Panc1 (cell line): ENCODE results near the gene AGRP. TPM values are rescaled to one million over a fixed set of nuclear protein-coding genes. Genes with fewer than 3 reads are reported as not detected.

Source experiments
- ATAC-seq: fragments of 200-7000 bp; cut with Tn5 transposase; 2 replicates; pipeline ENCODE4 v1.9.1; 2020; ENCODE audit warnings: mild to moderate bottlenecking, moderate library complexity
- Bru-seq: library from RNA; stranded (reverse); fragments of 400-500 nt; gene quantifications from one replicate; lab custom pipeline; 2021; lab: Mats Ljungman, UMichigan
- BruChase-seq, 2 experiments: library from RNA; stranded (reverse); fragments of 400-500 nt; gene quantifications; one replicate each; lab custom pipeline; 2021; lab: Mats Ljungman, UMichigan
- BruUV-seq: library from RNA; stranded (reverse); fragments of 400-500 nt; replicated peaks from 2 replicates; lab custom pipeline; 2021; lab: Mats Ljungman, UMichigan
- CTCF ChIA-PET: fragments of 300-600 bp; sonication (Branson Sonifier 250); formaldehyde crosslinking; loops from one replicate; lab custom pipeline; 2022; ENCODE audit warnings: antibody characterized with exemption; lab: Charles Lee
- POLR2A ChIA-PET: fragments of 300-600 bp; sonication (Branson Sonifier 250); formaldehyde crosslinking; loops from one replicate; lab custom pipeline; 2022; ENCODE audit warnings: antibody characterized with exemption; lab: Charles Lee
- DNase-seq: peaks from one replicate; pipeline ENCODE4 v3.0.0-alpha.2; 2010; ENCODE audit warnings: low read depth, low spot score
- H3K27ac ChIP-seq: 2 replicates; pipeline ENCODE4 v1.5.1; 2011; ENCODE audit warnings: mild to moderate bottlenecking, low read length, inconsistent platforms
- H3K27me3 ChIP-seq: fragments of 200-500 bp; sonication (Bioruptor generic); 2 replicates; pipeline ENCODE4 v1.6.0; 2014; ENCODE audit warnings: low read length, inconsistent platforms; ENCODE audit not compliant: control insufficient read depth, insufficient read depth
- H3K36me3 ChIP-seq: fragments of 200-500 bp; sonication (Bioruptor generic); 2 replicates; pipeline ENCODE4 v1.5.1; 2014; ENCODE audit warnings: inconsistent platforms, mild to moderate bottlenecking, low read length, moderate library complexity; ENCODE audit not compliant: control insufficient read depth, insufficient read depth
- H3K4me1 ChIP-seq: 2 replicates; pipeline ENCODE4 v1.5.1; 2011; ENCODE audit warnings: inconsistent platforms, mild to moderate bottlenecking, low read length, moderate library complexity; ENCODE audit not compliant: control insufficient read depth, insufficient read depth
- H3K4me3 ChIP-seq, 2 experiments: 2 replicates each; pipeline ENCODE4 v1.5.1; 2011 to 2012; ENCODE audit warnings: low read depth in 2 of 2, low read length in 2 of 2, mild to moderate bottlenecking in 2 of 2, inconsistent platforms in 1 of 2, moderate library complexity in 1 of 2
- H3K9me3 ChIP-seq: fragments of 200-500 bp; sonication (Bioruptor generic); 2 replicates; pipeline ENCODE4 v1.5.1; 2014; ENCODE audit warnings: low read depth, mild to moderate bottlenecking, inconsistent platforms, low read length, moderate library complexity; ENCODE audit not compliant: control insufficient read depth, insufficient read depth
- POLR2AphosphoS5 ChIP-seq: IDR thresholded peaks from 2 replicates; pipeline ENCODE4 v1.6.1; 2012; ENCODE audit warnings: mild to moderate bottlenecking, low read depth, low read length, moderate library complexity
- SIN3A ChIP-seq: IDR thresholded peaks from 2 replicates; pipeline ENCODE4 v1.6.1; 2012; ENCODE audit warnings: low read depth, mild to moderate bottlenecking, low read length, moderate library complexity, borderline replicate concordance; ENCODE audit not compliant: insufficient read depth
- TCF7L2 ChIP-seq: IDR thresholded peaks from 2 replicates; pipeline ENCODE4 v1.6.1; 2011; ENCODE audit warnings: mild to moderate bottlenecking, low read depth, low read length, inconsistent platforms
- in situ Hi-C: cut with HindIII; loops from 2 replicates; pipeline ENCODE4 v1.10.0; 2016; ENCODE audit warnings: low sequenced_read_pairs, low pct_unique_long_range_greater_than_20kb
- intact Hi-C: fragments of 100-400 bp; cut with micrococcal nuclease; formaldehyde crosslinking; loops from one replicate; pipeline ENCODE4 v1.10.0; 2022; ENCODE audit not compliant: unreplicated experiment
- long read RNA-seq: library from polyadenylated mRNA; unstranded; transcript quantifications from one replicate; pipeline ENCODE4 v2.0.0, GENCODE V29; 2021; ENCODE audit not compliant: unreplicated experiment
- polyA plus RNA-seq: library from polyadenylated mRNA; unstranded; fragments of >200 nt; gene quantifications from one replicate; pipeline ENCODE4 v1.2.1, GENCODE V29; 2012; ENCODE audit warnings: missing spikeins; ENCODE audit not compliant: insufficient read length
- total RNA-seq: library from RNA; stranded (reverse); gene quantifications from one replicate; pipeline ENCODE4 v1.2.1, GENCODE V29; 2021; ENCODE audit not compliant: unreplicated experiment
- TF ChIP-seq, protein P1 (sequence below): fragments of 450-650 bp; IDR thresholded peaks from 2 replicates; pipeline ENCODE4 v1.5.1; 2017; ENCODE audit warnings: mild to moderate bottlenecking
- TF ChIP-seq, protein P2 (sequence below), 2 experiments: IDR thresholded peaks; 2 replicates each; pipeline ENCODE4 v1.6.1; 2011 to 2012; ENCODE audit warnings: low read depth in 2 of 2, control low read depth in 1 of 2, low read length in 1 of 2, mild to moderate bottlenecking in 1 of 2, moderate library complexity in 1 of 2; ENCODE audit not compliant: insufficient read depth in 1 of 2

The AGRP gene, protein sequence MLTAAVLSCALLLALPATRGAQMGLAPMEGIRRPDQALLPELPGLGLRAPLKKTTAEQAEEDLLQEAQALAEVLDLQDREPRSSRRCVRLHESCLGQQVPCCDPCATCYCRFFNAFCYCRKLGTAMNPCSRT
- not detected for total RNA-seq
- not detected for polyA plus RNA-seq
- not detected for Bru-seq, nascent RNA
- not detected for BruChase-seq, experiment 1, labeled RNA remaining after a 2-hour chase
- BruChase-seq, experiment 2, labeled RNA remaining after a 6-hour chase = not detected
- long read RNA-seq = 0 reads

DNA sequence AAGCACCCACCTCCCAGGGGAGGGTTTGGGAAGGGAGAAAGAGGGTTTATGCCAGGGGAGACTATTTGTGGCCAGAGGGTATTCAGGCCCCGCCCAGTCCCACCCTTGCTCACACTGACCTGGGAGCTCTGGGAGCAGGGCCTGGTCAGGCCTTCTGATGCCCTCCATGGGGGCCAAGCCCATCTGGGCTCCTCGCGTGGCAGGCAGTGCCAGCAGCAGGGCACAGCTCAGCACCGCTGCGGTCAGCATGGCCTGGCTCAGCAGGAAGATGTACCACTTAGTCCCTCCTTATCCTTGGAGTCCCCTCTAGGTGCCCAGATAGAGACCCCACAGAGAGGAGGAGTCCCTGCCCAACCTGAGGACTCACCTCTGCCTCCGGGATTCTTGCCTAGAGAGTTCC is at the start of gene AGRP:
Gene AGRP, minus strand, starts transcription at position 398 of the 400 bp plus-strand sequence. Its CDS starts 149 bp downstream, at position 249.
- no peaks in the 10 kb centered on the region for H3K27me3 ChIP-seq
- no TSS peak for BruUV-seq
- intact Hi-C loops (no loop called here), in situ Hi-C loops (no loop called here)
- H3K36me3 ChIP-seq = no peaks in the 10 kb centered on the region; the same call in 1 of the 2 replicates
- no peak within 1 kb of the TSS for H3K4me3 ChIP-seq
- CTCF ChIA-PET = no interaction called here
- peaks cover 5% of the 10 kb centered on the region; the same call in 1 of the 2 replicates for H3K4me1 ChIP-seq
- no peak within 1 kb of the TSS for H3K27ac ChIP-seq
- no peak for DNase-seq
- TF ChIP-seq SIN3A (no peak), TCF7L2 (no peak), POLR2AphosphoS5 (no peak)
- TF ChIP-seq, protein P1, sequence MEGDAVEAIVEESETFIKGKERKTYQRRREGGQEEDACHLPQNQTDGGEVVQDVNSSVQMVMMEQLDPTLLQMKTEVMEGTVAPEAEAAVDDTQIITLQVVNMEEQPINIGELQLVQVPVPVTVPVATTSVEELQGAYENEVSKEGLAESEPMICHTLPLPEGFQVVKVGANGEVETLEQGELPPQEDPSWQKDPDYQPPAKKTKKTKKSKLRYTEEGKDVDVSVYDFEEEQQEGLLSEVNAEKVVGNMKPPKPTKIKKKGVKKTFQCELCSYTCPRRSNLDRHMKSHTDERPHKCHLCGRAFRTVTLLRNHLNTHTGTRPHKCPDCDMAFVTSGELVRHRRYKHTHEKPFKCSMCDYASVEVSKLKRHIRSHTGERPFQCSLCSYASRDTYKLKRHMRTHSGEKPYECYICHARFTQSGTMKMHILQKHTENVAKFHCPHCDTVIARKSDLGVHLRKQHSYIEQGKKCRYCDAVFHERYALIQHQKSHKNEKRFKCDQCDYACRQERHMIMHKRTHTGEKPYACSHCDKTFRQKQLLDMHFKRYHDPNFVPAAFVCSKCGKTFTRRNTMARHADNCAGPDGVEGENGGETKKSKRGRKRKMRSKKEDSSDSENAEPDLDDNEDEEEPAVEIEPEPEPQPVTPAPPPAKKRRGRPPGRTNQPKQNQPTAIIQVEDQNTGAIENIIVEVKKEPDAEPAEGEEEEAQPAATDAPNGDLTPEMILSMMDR = no peak
- TF ChIP-seq, protein P2, sequence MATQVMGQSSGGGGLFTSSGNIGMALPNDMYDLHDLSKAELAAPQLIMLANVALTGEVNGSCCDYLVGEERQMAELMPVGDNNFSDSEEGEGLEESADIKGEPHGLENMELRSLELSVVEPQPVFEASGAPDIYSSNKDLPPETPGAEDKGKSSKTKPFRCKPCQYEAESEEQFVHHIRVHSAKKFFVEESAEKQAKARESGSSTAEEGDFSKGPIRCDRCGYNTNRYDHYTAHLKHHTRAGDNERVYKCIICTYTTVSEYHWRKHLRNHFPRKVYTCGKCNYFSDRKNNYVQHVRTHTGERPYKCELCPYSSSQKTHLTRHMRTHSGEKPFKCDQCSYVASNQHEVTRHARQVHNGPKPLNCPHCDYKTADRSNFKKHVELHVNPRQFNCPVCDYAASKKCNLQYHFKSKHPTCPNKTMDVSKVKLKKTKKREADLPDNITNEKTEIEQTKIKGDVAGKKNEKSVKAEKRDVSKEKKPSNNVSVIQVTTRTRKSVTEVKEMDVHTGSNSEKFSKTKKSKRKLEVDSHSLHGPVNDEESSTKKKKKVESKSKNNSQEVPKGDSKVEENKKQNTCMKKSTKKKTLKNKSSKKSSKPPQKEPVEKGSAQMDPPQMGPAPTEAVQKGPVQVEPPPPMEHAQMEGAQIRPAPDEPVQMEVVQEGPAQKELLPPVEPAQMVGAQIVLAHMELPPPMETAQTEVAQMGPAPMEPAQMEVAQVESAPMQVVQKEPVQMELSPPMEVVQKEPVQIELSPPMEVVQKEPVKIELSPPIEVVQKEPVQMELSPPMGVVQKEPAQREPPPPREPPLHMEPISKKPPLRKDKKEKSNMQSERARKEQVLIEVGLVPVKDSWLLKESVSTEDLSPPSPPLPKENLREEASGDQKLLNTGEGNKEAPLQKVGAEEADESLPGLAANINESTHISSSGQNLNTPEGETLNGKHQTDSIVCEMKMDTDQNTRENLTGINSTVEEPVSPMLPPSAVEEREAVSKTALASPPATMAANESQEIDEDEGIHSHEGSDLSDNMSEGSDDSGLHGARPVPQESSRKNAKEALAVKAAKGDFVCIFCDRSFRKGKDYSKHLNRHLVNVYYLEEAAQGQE (IDR thresholded peaks at IDR 0.05; ENCODE audit: insufficient read depth in 1 of 2, low read depth in 2 of 2, low read length in 1 of 2) = no peak
- no peak for ATAC-seq
- H3K9me3 ChIP-seq = no peaks in the 10 kb centered on the region
- POLR2A ChIA-PET = no interaction called here

DNA sequence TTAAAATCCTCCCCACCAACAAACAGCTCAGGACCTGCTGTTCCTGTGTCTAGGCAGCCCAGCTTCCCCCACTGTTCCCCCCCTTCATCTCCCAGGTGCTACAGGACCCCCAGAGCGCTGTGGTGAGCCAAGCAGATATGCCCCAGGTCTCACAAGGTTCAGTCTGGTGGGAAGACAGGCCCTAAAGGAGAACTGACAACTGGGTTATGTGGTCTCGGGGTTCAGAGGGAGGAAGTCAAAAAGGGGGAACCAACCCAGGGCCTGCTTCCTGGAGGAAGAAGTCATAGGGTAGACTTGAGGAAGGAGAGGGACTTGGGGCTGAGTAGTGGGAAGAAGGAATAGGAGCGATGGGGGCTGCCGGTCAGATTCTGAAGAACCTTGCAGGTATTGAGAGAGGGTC is 47.9 kb upstream of the AGRP start:
- POLR2A ChIA-PET = no interaction called here
- no peak for ATAC-seq

More for the DNA sequence above, 47.9 kb upstream of the AGRP start:
- H3K36me3 ChIP-seq = no peaks in the 10 kb centered on the region; the same call in 1 of the 2 replicates
- no peaks in the 10 kb centered on the region for H3K27me3 ChIP-seq
- no peak for DNase-seq
- H3K27ac ChIP-seq = peak overlapping the region; percentile 54; the same call in 1 of the 2 replicates
- peaks cover 19% of the 10 kb centered on the region for H3K4me1 ChIP-seq
- CTCF ChIA-PET = no interaction called here
- intact Hi-C loops (no loop called here), in situ Hi-C loops (no loop called here)
- TF ChIP-seq POLR2AphosphoS5 (no peak), TCF7L2 (no peak), SIN3A (no peak)
- TF ChIP-seq, protein P1 = no peak
- TF ChIP-seq, protein P2 (IDR thresholded peaks at IDR 0.05; ENCODE audit: insufficient read depth in 1 of 2, low read depth in 2 of 2, low read length in 1 of 2) = no peak
- no TSS peak for BruUV-seq
- H3K9me3 ChIP-seq = no peaks in the 10 kb centered on the region
- no peak overlapping the region for H3K4me3 ChIP-seq
